SH-SY5Y (cell line): ENCODE measurements around the gene FAM47E.

ENCODE experiments used
- GATA2 ChIP-seq: IDR thresholded peaks from 2 replicates; pipeline ENCODE4 v1.6.1; 2011; ENCODE audit warnings: mild to moderate bottlenecking, low read depth, low read length
- GATA3 ChIP-seq: IDR thresholded peaks from 2 replicates; pipeline ENCODE4 v1.6.1; 2011; ENCODE audit warnings: low read depth, mild to moderate bottlenecking, low read length, moderate library complexity

DNA sequence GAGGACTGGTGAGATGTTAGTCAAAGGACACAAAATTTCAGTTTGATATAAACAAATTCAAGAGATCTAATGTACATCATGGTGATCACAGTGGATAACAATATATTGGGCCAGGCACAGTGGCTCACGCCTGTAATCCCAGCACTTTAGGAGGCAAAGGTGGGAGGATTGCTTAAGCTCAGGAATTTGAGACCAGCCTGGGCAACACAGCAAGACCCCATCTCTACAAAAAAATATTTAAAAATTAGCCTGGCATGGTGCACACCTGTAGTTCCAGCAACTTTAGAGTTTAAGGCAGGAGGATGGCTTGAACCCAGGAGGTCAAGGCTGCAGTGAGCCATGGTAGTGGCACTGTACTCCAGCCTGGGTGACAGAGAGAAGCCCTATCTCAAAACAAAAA lies 46.6 kb upstream of the FAM47E start:
- TF ChIP-seq GATA2 (no peak), GATA3 (no peak)
